MM.1S (cell line): ENCODE measurements around the gene CMTM3.

Experiments
- DNase-seq: peaks from one replicate; pipeline ENCODE4 v3.0.0-alpha.2; 2015
- H2AFZ ChIP-seq: fragments of 300-600 bp; sonication (generic); 2 replicates; pipeline ENCODE4 v1.6.0; 2016; ENCODE audit warnings: antibody characterized with exemption, low read length
- H3F3A ChIP-seq: fragments of 300-600 bp; sonication (generic); 2 replicates; pipeline ENCODE4 v1.6.1; 2016; ENCODE audit warnings: mild to moderate bottlenecking, antibody characterized with exemption, low read length, moderate library complexity, mixed read lengths; ENCODE audit not compliant: insufficient read depth
- H3K27ac ChIP-seq: fragments of 300-600 bp; sonication (generic); 2 replicates; pipeline ENCODE4 v1.5.1; 2016; ENCODE audit warnings: mild to moderate bottlenecking, low read length
- H3K27me3 ChIP-seq: fragments of 300-600 bp; sonication (generic); replicated peaks from 2 replicates; pipeline ENCODE4 v1.6.0; 2016; ENCODE audit warnings: low read length; ENCODE audit not compliant: insufficient read depth
- H3K36me3 ChIP-seq: fragments of 300-600 bp; sonication (generic); replicated peaks from 2 replicates; pipeline ENCODE4 v1.6.1; 2016; ENCODE audit warnings: mild to moderate bottlenecking, low read length, mixed read lengths; ENCODE audit not compliant: insufficient read depth
- H3K4me1 ChIP-seq: fragments of 300-600 bp; sonication (generic); 2 replicates; pipeline ENCODE4 v1.6.1; 2016; ENCODE audit warnings: low read length, mixed read lengths
- H3K4me2 ChIP-seq: fragments of 300-600 bp; sonication (generic); 2 replicates; pipeline ENCODE4 v1.6.0; 2016; ENCODE audit warnings: low read depth, low read length
- H3K4me3 ChIP-seq: fragments of 300-600 bp; sonication (generic); 2 replicates; pipeline ENCODE4 v1.5.1; 2016; ENCODE audit warnings: low read length, mixed read lengths
- H3K79me2 ChIP-seq: fragments of 300-600 bp; sonication (generic); 2 replicates; pipeline ENCODE4 v1.6.1; 2016; ENCODE audit warnings: mixed run types, low read length, mixed read lengths
- H3K9ac ChIP-seq: fragments of 300-600 bp; sonication (generic); 2 replicates; pipeline ENCODE4 v1.6.1; 2016; ENCODE audit warnings: low read length, mixed read lengths
- H3K9me2 ChIP-seq: fragments of 300-600 bp; sonication (generic); replicated peaks from 2 replicates; pipeline ENCODE4 v1.6.1; 2016; ENCODE audit warnings: mild to moderate bottlenecking, low read length, mixed read lengths; ENCODE audit not compliant: insufficient read depth
- H3K9me3 ChIP-seq: fragments of 300-600 bp; sonication (generic); replicated peaks from 2 replicates; pipeline ENCODE4 v1.6.1; 2016; ENCODE audit warnings: mild to moderate bottlenecking, low read length, mixed read lengths; ENCODE audit not compliant: insufficient read depth
- H4K20me1 ChIP-seq: fragments of 300-600 bp; sonication (generic); 2 replicates; pipeline ENCODE4 v1.6.1; 2016; ENCODE audit warnings: mild to moderate bottlenecking, low read length, moderate library complexity, mixed read lengths; ENCODE audit not compliant: insufficient read depth
- EZH2 ChIP-seq: fragments of 300-600 bp; sonication (generic); optimal IDR thresholded peaks from 2 replicates; pipeline ENCODE3; 2017; ENCODE audit warnings: low read depth, mild to moderate bottlenecking, antibody characterized with exemption, low read length, mixed read lengths
- EZH2phosphoT487 ChIP-seq: fragments of 300-600 bp; sonication (generic); IDR thresholded peaks from 2 replicates; pipeline ENCODE4 v1.6.1; 2018; ENCODE audit warnings: antibody characterized with exemption, low read length
- TF ChIP-seq, protein P1 (sequence below): fragments of 300-600 bp; sonication (generic); IDR thresholded peaks from 2 replicates; pipeline ENCODE4 v1.5.1; 2016; ENCODE audit warnings: antibody characterized with exemption, low read length, mixed read lengths

The CMTM3 gene

DNA sequence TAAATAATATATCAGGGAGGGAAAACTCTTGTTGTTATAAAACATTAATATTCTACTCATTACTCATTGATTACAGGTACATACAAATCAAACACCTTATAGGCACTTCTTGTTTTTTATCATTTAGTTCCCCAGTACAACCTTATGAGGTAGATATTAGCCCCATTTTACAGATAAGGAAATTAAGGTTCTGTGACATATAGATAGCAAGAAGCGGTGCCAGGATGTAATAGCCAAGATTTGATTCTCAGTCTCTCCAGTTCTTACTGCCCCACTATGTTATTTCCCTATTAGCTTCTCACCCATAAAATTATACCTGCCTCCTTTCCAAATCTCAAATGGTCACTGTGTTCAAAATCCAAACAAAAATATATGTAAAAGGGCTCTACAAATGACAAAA, 36.9 kb downstream of the CMTM3 start:
- H3K79me2 ChIP-seq: no peaks in the 10 kb centered on the region
- no peaks in the 10 kb centered on the region for H3K4me1 ChIP-seq
- H3K4me3 ChIP-seq: no peak overlapping the region
- no peaks in the 10 kb centered on the region for H3K36me3 ChIP-seq
- H3F3A ChIP-seq: no peaks in the 10 kb centered on the region
- H3K9me3 ChIP-seq: no peaks in the 10 kb centered on the region
- H3K27me3 ChIP-seq: no peaks in the 10 kb centered on the region
- H3K9ac ChIP-seq: no peak overlapping the region
- no peak overlapping the region for H2AFZ ChIP-seq
- no peak overlapping the region for H3K27ac ChIP-seq
- H4K20me1 ChIP-seq: no peaks in the 10 kb centered on the region
- TF ChIP-seq EZH2 (no peak), EZH2phosphoT487 (no peak)
- TF ChIP-seq, protein P1, sequence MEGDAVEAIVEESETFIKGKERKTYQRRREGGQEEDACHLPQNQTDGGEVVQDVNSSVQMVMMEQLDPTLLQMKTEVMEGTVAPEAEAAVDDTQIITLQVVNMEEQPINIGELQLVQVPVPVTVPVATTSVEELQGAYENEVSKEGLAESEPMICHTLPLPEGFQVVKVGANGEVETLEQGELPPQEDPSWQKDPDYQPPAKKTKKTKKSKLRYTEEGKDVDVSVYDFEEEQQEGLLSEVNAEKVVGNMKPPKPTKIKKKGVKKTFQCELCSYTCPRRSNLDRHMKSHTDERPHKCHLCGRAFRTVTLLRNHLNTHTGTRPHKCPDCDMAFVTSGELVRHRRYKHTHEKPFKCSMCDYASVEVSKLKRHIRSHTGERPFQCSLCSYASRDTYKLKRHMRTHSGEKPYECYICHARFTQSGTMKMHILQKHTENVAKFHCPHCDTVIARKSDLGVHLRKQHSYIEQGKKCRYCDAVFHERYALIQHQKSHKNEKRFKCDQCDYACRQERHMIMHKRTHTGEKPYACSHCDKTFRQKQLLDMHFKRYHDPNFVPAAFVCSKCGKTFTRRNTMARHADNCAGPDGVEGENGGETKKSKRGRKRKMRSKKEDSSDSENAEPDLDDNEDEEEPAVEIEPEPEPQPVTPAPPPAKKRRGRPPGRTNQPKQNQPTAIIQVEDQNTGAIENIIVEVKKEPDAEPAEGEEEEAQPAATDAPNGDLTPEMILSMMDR: no peak
- no peak overlapping the region for H3K4me2 ChIP-seq
- DNase-seq: no peak
- H3K9me2 ChIP-seq: no peaks in the 10 kb centered on the region

DNA sequence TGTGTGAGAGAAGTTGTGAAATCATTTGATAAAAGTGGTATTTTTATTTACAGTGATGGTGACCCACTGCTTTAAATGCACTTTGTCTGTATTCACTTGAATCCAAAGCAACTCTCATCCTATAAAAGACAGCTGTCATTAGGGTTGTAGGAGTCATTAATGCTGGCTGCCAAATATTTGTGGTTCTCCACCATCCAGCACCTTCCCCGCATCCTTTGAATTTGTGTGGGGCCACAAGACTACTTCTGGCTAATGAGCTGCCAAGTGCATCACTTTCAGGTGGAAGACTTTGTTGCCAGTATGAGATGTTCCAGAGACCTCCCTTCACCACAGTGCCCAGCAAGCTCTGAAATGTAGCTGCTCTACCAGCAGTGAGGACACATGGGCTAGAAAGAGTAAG, 43.4 kb downstream of the CMTM3 start:
- Histone ChIP-seq H3K4me1 (peaks cover 9% of the 10 kb centered on the region), H3F3A (peaks cover 3% of the 10 kb centered on the region; the same call in 1 of the 2 replicates), H3K9me2 (no peaks in the 10 kb centered on the region), H3K9ac (no peak overlapping the region), H3K9me3 (no peaks in the 10 kb centered on the region), H4K20me1 (no peaks in the 10 kb centered on the region), H3K27ac (no peak overlapping the region), H3K27me3 (no peaks in the 10 kb centered on the region), H3K79me2 (peaks cover 13% of the 10 kb centered on the region), H3K4me2 (no peak overlapping the region), H3K36me3 (no peaks in the 10 kb centered on the region), H3K4me3 (no peak overlapping the region), H2AFZ (no peak overlapping the region)
- TF ChIP-seq, protein P1: no peak
- no peak for TF ChIP-seq EZH2phosphoT487
- TF ChIP-seq EZH2: no peak
- no peak for DNase-seq

- TF ChIP-seq, protein P1: no peak
- TF ChIP-seq EZH2 (no peak), EZH2phosphoT487 (no peak)
- H3K9ac ChIP-seq: no peak overlapping the region
- H3K36me3 ChIP-seq: no peaks in the 10 kb centered on the region
- peaks cover 10% of the 10 kb centered on the region; the same call in 1 of the 2 replicates for H3F3A ChIP-seq
- H3K79me2 ChIP-seq: peaks cover 13% of the 10 kb centered on the region
- no peaks in the 10 kb centered on the region for H4K20me1 ChIP-seq
- no peak overlapping the region for H2AFZ ChIP-seq
- H3K9me2 ChIP-seq: no peaks in the 10 kb centered on the region
- H3K4me2 ChIP-seq: no peak overlapping the region
- DNase-seq: no peak
- H3K27ac ChIP-seq: no peak overlapping the region
- H3K4me1 ChIP-seq: peaks cover 19% of the 10 kb centered on the region
- H3K9me3 ChIP-seq: no peaks in the 10 kb centered on the region
- no peak overlapping the region for H3K4me3 ChIP-seq
- no peaks in the 10 kb centered on the region for H3K27me3 ChIP-seq
Observed at GRCh38 chr16:66649167-66649566, 44.7 kb downstream of the CMTM3 start.
